Psoas muscle (tissue), 8 donors: ENCODE data around the gene ZNF440. TPM values are rescaled to one million over a fixed set of nuclear protein-coding genes. Genes with fewer than 3 reads are reported as not detected.

Experiments
- ATAC-seq, 4 donors: fragments of 200-7000 bp; cut with Tn5 transposase; one replicate each; pipeline ENCODE4 v1.9.1; 2020; ENCODE audit warnings: moderate library complexity in 3 of 4, mild to moderate bottlenecking in 2 of 4
- DNase-seq, 2 donors: peaks; one replicate each; pipeline ENCODE4 v3.0.0-alpha.2; 2020
- H3K27ac ChIP-seq: fragments of 200-600 bp; one replicate; pipeline ENCODE4 v1.8.0; 2022
- H3K27me3 ChIP-seq, 3 donors: fragments of 200-600 bp in 1 of 3; one replicate each; pipeline versions ENCODE4 v1.6.1 to v1.8.0; 2013 to 2022; ENCODE audit warnings: low read length in 2 of 3, mild to moderate bottlenecking in 2 of 3, moderate library complexity in 1 of 3; ENCODE audit not compliant: insufficient read depth in 3 of 3
- H3K36me3 ChIP-seq, 2 donors: fragments of 200-600 bp in 1 of 2; one replicate each; pipeline versions ENCODE4 v1.6.1 to v1.8.0; 2013 to 2022; ENCODE audit warnings: low read depth in 1 of 2, mild to moderate bottlenecking in 1 of 2, moderate library complexity in 1 of 2; ENCODE audit not compliant: insufficient read depth in 1 of 2
- H3K4me1 ChIP-seq: fragments of 200-600 bp; one replicate; pipeline ENCODE4 v1.8.0; 2022
- H3K4me3 ChIP-seq: fragments of 200-600 bp; one replicate; pipeline ENCODE4 v1.8.0; 2022; ENCODE audit warnings: mild to moderate bottlenecking
- H3K9me3 ChIP-seq: fragments of 200-600 bp; one replicate; pipeline ENCODE4 v1.8.0; 2022
- CTCF ChIP-seq: fragments of 200-600 bp; IDR thresholded peaks from one replicate; pipeline ENCODE4 v1.8.0; 2022; ENCODE audit warnings: antibody characterized with exemption
- WGBS, 3 donors: extraction: QIAGEN DNeasy Blood & Tissue Kit; methylation state at CpG; one replicate each; pipeline versions ENCODE4 v1.1.6 to v1.1.7; 2013; 5-methylcytosine and 5-hydroxymethylcytosine counted together
- intact Hi-C, 2 donors: fragments of 100-400 bp; cut with DNase I; formaldehyde crosslinking; loops; one replicate each; pipeline versions ENCODE4 v1.11.0 to v1.14.2; 2022
- polyA plus RNA-seq, 3 donors: library from polyadenylated mRNA; stranded (reverse); fragments of 200-250 nt; gene quantifications; one replicate each; pipeline ENCODE4 v1.2.3, GENCODE V29; 2013
- total RNA-seq, 4 donors: library from RNA; stranded (reverse); fragmentation: NEBNext Ultra II Directional in 2 of 4; extraction: Animal tissue kit (Norgen Biotek cat#: 25700) in 2 of 4; gene quantifications; one replicate each; pipeline versions ENCODE4 v1.2.1 to v1.2.4, GENCODE V29; 2021 to 2023
- donor health status: healthy with polysubstance abuse.
- donor health status: DM: no; HTN: no; CAD: no; lungs with moderate emphysema.
- donor health status: Bipolar disorder and iron deficiency.
- donor health status: healthy.
- donor health status: DM: yes; HTN: yes; CAD: no.
- donor health status: DM: no; HTN: no; CAD: no.
- donor health status: DM: no; HTN: no; CAD: no.
- donor health status: DM: yes; HTN: yes; CAD: no.

ZNF440 gene
- total and polyA plus RNA-seq, 7 donors, result 1.1 to 5.0 (median 3.5) TPM

GRCh38 chr19:11780431-11781020, 33.5 kb upstream of the ZNF440 start:
- Histone ChIP-seq H3K27me3 (no peaks in the 10 kb centered on the region), H3K27ac (no peak overlapping the region), H3K36me3 (peaks cover 31 to 48% of the 10 kb centered on the region in 2 donors), H3K9me3 (peaks cover 69% of the 10 kb centered on the region), H3K4me1 (no peaks in the 10 kb centered on the region), H3K4me3 (no peak overlapping the region)
- WGBS, 3 donors, result 97 to 99% (median 99%) methylated on average over 7 of the region's 7 CpGs
- DNase-seq (no peak), ATAC-seq (no peak)
- intact Hi-C loops, result loop anchor here in 1 of 2 donors (10.0 kb wide), 1 partner anchor 106 kb away; no protein-coding TSS in a partner anchor
- TF ChIP-seq CTCF, result no peak

DNA sequence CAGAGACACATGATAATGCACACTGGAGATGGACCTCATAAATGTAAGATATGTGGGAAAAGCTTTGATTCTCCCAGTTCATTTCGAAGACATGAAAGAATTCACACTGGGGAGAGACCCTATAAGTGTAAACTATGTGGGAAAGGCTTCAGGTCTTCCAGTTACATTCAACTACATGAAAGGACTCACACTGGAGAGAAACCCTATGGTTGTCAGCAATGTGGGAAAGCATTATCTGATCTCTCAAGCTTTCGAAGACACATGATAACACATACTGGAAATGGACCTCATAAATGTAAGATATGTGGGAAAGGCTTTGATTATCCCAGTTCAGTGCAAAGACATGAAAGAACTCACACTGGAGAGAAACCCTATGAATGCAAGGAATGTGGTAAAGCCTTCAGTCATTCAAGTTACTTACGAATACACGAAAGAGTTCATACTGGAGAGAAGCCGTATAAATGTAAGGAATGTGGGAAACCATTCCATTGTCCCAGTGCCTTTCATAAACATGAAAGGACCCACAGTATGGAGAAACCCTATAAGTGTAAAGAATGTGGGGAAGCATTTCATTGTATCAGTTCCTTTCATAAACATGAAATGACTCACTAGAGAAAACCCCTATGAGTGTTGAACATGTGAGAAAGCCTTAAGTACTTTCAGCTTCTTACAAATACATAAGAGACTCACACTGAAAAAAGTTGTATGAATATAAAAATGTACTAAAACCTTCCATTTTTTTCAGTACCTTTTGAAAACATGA, 32.6 kb upstream of the ZNF440 start:
- Histone ChIP-seq H3K27me3 (no peaks in the 10 kb centered on the region), H3K4me1 (no peaks in the 10 kb centered on the region), H3K27ac (no peak overlapping the region), H3K4me3 (no peak overlapping the region), H3K36me3 (peaks cover 31 to 48% of the 10 kb centered on the region in 2 donors), H3K9me3 (peaks cover 76% of the 10 kb centered on the region)
- ATAC-seq (no peak), DNase-seq (no peak)
- no peak for TF ChIP-seq CTCF
- intact Hi-C loops, result loop anchor here in 1 of 2 donors (10.0 kb wide), 1 partner anchor 107 kb away; no protein-coding TSS in a partner anchor
- WGBS, 3 donors, result 94 to 97% (median 95%) methylated on average over 5 of the region's 5 CpGs

DNA sequence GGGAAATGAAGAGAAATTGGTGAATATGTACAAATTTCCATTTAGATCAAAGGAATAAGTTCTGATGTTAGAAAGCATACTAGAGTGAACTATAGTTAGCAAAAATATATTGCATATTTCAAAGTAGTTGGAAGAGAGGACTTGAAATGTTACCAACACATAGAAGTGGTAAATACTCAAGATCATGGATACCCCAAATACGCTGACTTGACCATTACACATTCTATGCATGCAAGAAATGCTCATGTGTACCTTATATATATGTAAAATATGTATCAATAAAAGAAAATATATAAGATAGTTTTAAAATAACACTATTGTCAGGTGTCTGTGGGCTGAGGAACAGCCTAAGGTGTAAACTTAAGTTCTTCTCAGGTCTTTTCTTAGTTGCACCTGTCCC, 30.3 kb upstream of the ZNF440 start:
- no peaks in the 10 kb centered on the region for H3K4me1 ChIP-seq

GRCh38 chr19:11784356-11784755, 29.7 kb upstream of the ZNF440 start:
- Histone ChIP-seq H3K9me3 (peaks cover 93% of the 10 kb centered on the region), H3K27me3 (no peaks in the 10 kb centered on the region), H3K4me1 (no peaks in the 10 kb centered on the region), H3K4me3 (no peak overlapping the region), H3K27ac (no peak overlapping the region), H3K36me3 (peaks cover 22 to 29% of the 10 kb centered on the region in 2 donors)
- no peak for TF ChIP-seq CTCF
- ATAC-seq (no peak), DNase-seq (no peak)
- 95 to 97% (median 97%) methylated on average over 3 of the region's 3 CpGs for WGBS, 3 donors
- intact Hi-C loops, result loop anchor here in 1 of 2 donors (10.0 kb wide), 1 partner anchor 110 kb away; no protein-coding TSS in a partner anchor

More for the DNA sequence above, 30.3 kb upstream of the ZNF440 start:
- Histone ChIP-seq H3K27ac (no peak overlapping the region), H3K27me3 (no peaks in the 10 kb centered on the region), H3K9me3 (peaks cover 93% of the 10 kb centered on the region), H3K36me3 (peaks cover 27 to 35% of the 10 kb centered on the region in 2 donors), H3K4me3 (no peak overlapping the region)
- WGBS, 3 donors, result 99 to 100% (median 100%) methylated on average over 1 of the region's 1 CpG
- intact Hi-C loops, result loop anchor here in 1 of 2 donors (10.0 kb wide), 1 partner anchor 109 kb away; no protein-coding TSS in a partner anchor
- ATAC-seq (no peak), DNase-seq (no peak)
- TF ChIP-seq CTCF, result no peak
